Left cardiac atrium (tissue), 4 donors: ENCODE results near the gene LITAF. TPM values are rescaled to one million over a fixed set of nuclear protein-coding genes. Genes with fewer than 3 reads are reported as not detected.

ENCODE experiments used
- ATAC-seq, 2 donors: fragments of 200-7000 bp; cut with Tn5 transposase; one replicate each; pipeline ENCODE4 v1.9.1; 2020; ENCODE audit warnings: mild to moderate bottlenecking in 2 of 2, moderate library complexity in 2 of 2
- DNase-seq: peaks from one replicate; pipeline ENCODE4 v3.0.0-alpha.2; 2020
- intact Hi-C, 2 donors: fragments of 100-400 bp; cut with DNase I; formaldehyde crosslinking; loops; one replicate each; pipeline versions ENCODE4 v1.14.1 to v1.15.1; 2022 to 2023
- total RNA-seq, 2 donors: library from RNA; stranded (reverse); fragmentation: NEBNext Ultra II Directional; extraction: Animal tissue kit (Norgen Biotek cat#: 25700); gene quantifications; one replicate each; pipeline ENCODE4 v1.2.1, GENCODE V29; 2021
- donor health status: DM: no; HTN: yes; CAD: no.
- donor health status: DM: no; HTN: yes; CAD: no; lungs with severe emphysema.
- donor health status: DM: yes; HTN: yes; CAD: no.
- donor health status: Dilated cardiomyopathy.

The LITAF gene
- total RNA-seq, 2 donors from 2014 or later, result 76.3 to 86.0 TPM

GRCh38 chr16:11624205-11624604 is 37.5 kb upstream of the LITAF start:
- intact Hi-C loops, result no loop called here
- ATAC-seq, result no peak

GRCh38 chr16:11621920-11622651 is 35.4 kb upstream of the LITAF start:
- peak; percentile 61 to 80 for ATAC-seq
- peak; percentile 36 for DNase-seq
- intact Hi-C loops, result no loop called here

More at GRCh38 chr16:11624205-11624604, 37.5 kb upstream of the LITAF start:
- no peak for DNase-seq

GRCh38 chr16:11621539-11621919 is 34.8 kb upstream of the LITAF start:
- intact Hi-C loops, result no loop called here
- peak in 1 of 2 donors; percentile 17 for ATAC-seq

GRCh38 chr16:11620243-11621003 is 33.7 kb upstream of the LITAF start:
- ATAC-seq (no peak), DNase-seq (no peak)
- intact Hi-C loops, result no loop called here

More at GRCh38 chr16:11621539-11621919, 34.8 kb upstream of the LITAF start:
- no peak for DNase-seq

GRCh38 chr16:11619327-11619851 is 32.7 kb upstream of the LITAF start:
- ATAC-seq (peak; percentile 41 to 60), DNase-seq (no peak)
- intact Hi-C loops, result no loop called here

GRCh38 chr16:11618107-11618717 is 31.5 kb upstream of the LITAF start:
- intact Hi-C loops, result no loop called here
- no peak for DNase-seq
- no peak for ATAC-seq

- intact Hi-C loops, result no loop called here
- DNase-seq (no peak), ATAC-seq (no peak)
Measured at GRCh38 chr16:11615748-11616447, 29.2 kb upstream of the LITAF start.

- intact Hi-C loops, result no loop called here
- ATAC-seq, result no peak
- no peak for DNase-seq
Measured at GRCh38 chr16:11614587-11615175, 28.0 kb upstream of the LITAF start.

- ATAC-seq, result peak; percentile 65 to 71
- intact Hi-C loops, result no loop called here
Measured at GRCh38 chr16:11613381-11614303, 26.9 kb upstream of the LITAF start.

GRCh38 chr16:11612665-11613025 is 25.9 kb upstream of the LITAF start:
- DNase-seq (no peak), ATAC-seq (no peak)
- intact Hi-C loops, result no loop called here

More at GRCh38 chr16:11613381-11614303, 26.9 kb upstream of the LITAF start:
- peak; percentile 68 for DNase-seq

GRCh38 chr16:11611871-11612664 is 25.3 kb upstream of the LITAF start:
- ATAC-seq (peak in 1 of 2 donors; percentile 10), DNase-seq (no peak)
- intact Hi-C loops, result no loop called here

- no peak for ATAC-seq
- no peak for DNase-seq
- intact Hi-C loops, result no loop called here
Measured at GRCh38 chr16:11610580-11610979, 23.9 kb upstream of the LITAF start.

GRCh38 chr16:11610121-11610505 is 23.4 kb upstream of the LITAF start:
- ATAC-seq (no peak), DNase-seq (no peak)
- intact Hi-C loops, result no loop called here

- ATAC-seq (no peak), DNase-seq (no peak)
- intact Hi-C loops, result no loop called here
Measured at GRCh38 chr16:11609474-11610120, 22.9 kb upstream of the LITAF start.

GRCh38 chr16:11605891-11606290 is 19.2 kb upstream of the LITAF start:
- no peak for ATAC-seq
- intact Hi-C loops, result no loop called here
- no peak for DNase-seq

GRCh38 chr16:11605564-11605886 is 18.8 kb upstream of the LITAF start:
- intact Hi-C loops, result no loop called here
- DNase-seq (no peak), ATAC-seq (no peak)
